Sigmoid colon (tissue), 7 donors: ENCODE data around the gene MAGI2. TPM values are rescaled to one million over a fixed set of nuclear protein-coding genes. Genes with fewer than 3 reads are reported as not detected.

Source experiments
- DNase-seq: peaks from one replicate; pipeline ENCODE4 v3.0.0-alpha.2; 2019
- H3K27ac ChIP-seq, 4 donors: fragments of 200-600 bp; sonication (generic); one replicate each; pipeline ENCODE4 v1.5.1; 2016 to 2019; ENCODE audit warnings: mild to moderate bottlenecking in 1 of 4
- H3K27me3 ChIP-seq, 3 donors: fragments of 200-600 bp; sonication (generic); one replicate each; pipeline ENCODE4 v1.5.1; 2019; ENCODE audit warnings: mild to moderate bottlenecking in 1 of 3
- H3K36me3 ChIP-seq, 4 donors: fragments of 200-600 bp; sonication (generic); one replicate each; pipeline ENCODE4 v1.5.1; 2016 to 2019
- H3K4me1 ChIP-seq, 4 donors: fragments of 200-600 bp; sonication (generic); one replicate each; pipeline ENCODE4 v1.5.1; 2017 to 2019
- H3K4me3 ChIP-seq, 4 donors: fragments of 200-600 bp; sonication (generic); one replicate each; pipeline ENCODE4 v1.5.1; 2017 to 2019; ENCODE audit warnings: mild to moderate bottlenecking in 2 of 4, moderate library complexity in 1 of 4
- H3K9me3 ChIP-seq, 4 donors: fragments of 200-600 bp in 3 of 4; sonication (generic) in 3 of 4; one replicate each; pipeline versions ENCODE4 v1.5.1 to v1.6.1; 2013 to 2019
- EP300 ChIP-seq, 4 donors: sonication (generic); formaldehyde crosslinking; IDR thresholded peaks; one replicate each; pipeline ENCODE4 v1.6.1; 2017; ENCODE audit warnings: antibody characterized with exemption in 4 of 4
- POLR2A ChIP-seq, 2 donors: fragments of 450-650 bp; IDR thresholded peaks; one replicate each; pipeline ENCODE4 v1.6.1; 2016; ENCODE audit warnings: antibody characterized with exemption in 2 of 2, mild to moderate bottlenecking in 2 of 2, moderate library complexity in 2 of 2
- POLR2AphosphoS5 ChIP-seq, 4 donors: sonication (generic); formaldehyde crosslinking; IDR thresholded peaks; one replicate each; pipeline ENCODE4 v1.6.1; 2017; ENCODE audit warnings: antibody characterized with exemption in 4 of 4
- WGBS, 2 donors: extraction: QIAGEN DNeasy Blood & Tissue Kit; methylation state at CpG; one replicate each; pipeline ENCODE4 v1.1.7; 2013; 5-methylcytosine and 5-hydroxymethylcytosine counted together
- intact Hi-C: fragments of 100-400 bp; cut with DNase I; formaldehyde crosslinking; loops from one replicate; pipeline ENCODE4 v1.15.1; 2023
- polyA plus RNA-seq, 3 donors: library from polyadenylated mRNA; stranded (reverse); fragments of 200-250 nt; gene quantifications; one replicate each; pipeline ENCODE4 v1.2.3, GENCODE V29; 2013
- total RNA-seq, 4 donors: library from RNA; depleted of rRNA; stranded (reverse); fragments of >200 nt; gene quantifications; one replicate each; pipeline ENCODE4 v1.1.0, GENCODE V29; 2016
- TF ChIP-seq, protein P1 (sequence below), 4 experiments: fragments of 450-650 bp in 3 of 4; fragments of 200-600 bp in 1 of 4; IDR thresholded peaks; one replicate each; pipeline ENCODE4 v1.5.1; 2016 to 2019; ENCODE audit warnings: antibody characterized with exemption in 4 of 4, mild to moderate bottlenecking in 3 of 4, moderate library complexity in 2 of 4
- donor health status: healthy with polysubstance abuse.
- donor health status: Bipolar disorder and iron deficiency.
- donor health status: healthy.

MAGI2 gene
- total and polyA plus RNA-seq, 7 donors = 0.69 to 26.9 (median 14.7) TPM

DNA sequence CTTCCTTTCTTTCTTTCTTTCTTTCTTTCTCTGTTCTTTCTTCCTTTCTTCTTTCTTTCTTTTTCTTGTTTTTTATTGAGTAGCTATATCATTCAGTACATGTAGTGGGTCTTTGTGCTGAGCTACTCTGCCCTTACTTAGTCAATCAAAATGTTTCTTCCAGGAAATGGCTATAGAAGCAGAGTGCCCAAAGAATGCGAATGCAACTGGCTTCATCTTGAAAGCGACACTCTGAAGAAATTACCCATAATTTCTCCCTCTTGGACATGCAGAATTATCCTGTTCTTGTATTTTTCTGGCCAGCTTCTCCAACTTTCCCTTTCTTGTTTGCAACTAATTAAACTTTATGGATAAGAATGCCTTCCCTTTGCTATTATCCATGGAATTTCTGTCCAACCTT lies 441.5 kb downstream of the MAGI2 start:
- H3K4me3 ChIP-seq = no peak overlapping the region
- H3K9me3 ChIP-seq = no peaks in the 10 kb centered on the region
- 91 to 93% methylated on average over 2 of the region's 2 CpGs for WGBS, 2 donors
- no peak for DNase-seq
- TF ChIP-seq POLR2AphosphoS5 (IDR thresholded peaks at IDR 0.05) (no peak), POLR2A (IDR thresholded peaks at IDR 0.05) (no peak), EP300 (IDR thresholded peaks at IDR 0.05) (no peak)
- TF ChIP-seq, protein P1, sequence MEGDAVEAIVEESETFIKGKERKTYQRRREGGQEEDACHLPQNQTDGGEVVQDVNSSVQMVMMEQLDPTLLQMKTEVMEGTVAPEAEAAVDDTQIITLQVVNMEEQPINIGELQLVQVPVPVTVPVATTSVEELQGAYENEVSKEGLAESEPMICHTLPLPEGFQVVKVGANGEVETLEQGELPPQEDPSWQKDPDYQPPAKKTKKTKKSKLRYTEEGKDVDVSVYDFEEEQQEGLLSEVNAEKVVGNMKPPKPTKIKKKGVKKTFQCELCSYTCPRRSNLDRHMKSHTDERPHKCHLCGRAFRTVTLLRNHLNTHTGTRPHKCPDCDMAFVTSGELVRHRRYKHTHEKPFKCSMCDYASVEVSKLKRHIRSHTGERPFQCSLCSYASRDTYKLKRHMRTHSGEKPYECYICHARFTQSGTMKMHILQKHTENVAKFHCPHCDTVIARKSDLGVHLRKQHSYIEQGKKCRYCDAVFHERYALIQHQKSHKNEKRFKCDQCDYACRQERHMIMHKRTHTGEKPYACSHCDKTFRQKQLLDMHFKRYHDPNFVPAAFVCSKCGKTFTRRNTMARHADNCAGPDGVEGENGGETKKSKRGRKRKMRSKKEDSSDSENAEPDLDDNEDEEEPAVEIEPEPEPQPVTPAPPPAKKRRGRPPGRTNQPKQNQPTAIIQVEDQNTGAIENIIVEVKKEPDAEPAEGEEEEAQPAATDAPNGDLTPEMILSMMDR (IDR thresholded peaks at IDR 0.05) = no peak
- H3K27ac ChIP-seq = no peak overlapping the region
- H3K27me3 ChIP-seq = no peaks in the 10 kb centered on the region
- H3K4me1 ChIP-seq = no peaks in the 10 kb centered on the region
- intact Hi-C loops = no loop called here
- H3K36me3 ChIP-seq = no peaks in the 10 kb centered on the region

DNA sequence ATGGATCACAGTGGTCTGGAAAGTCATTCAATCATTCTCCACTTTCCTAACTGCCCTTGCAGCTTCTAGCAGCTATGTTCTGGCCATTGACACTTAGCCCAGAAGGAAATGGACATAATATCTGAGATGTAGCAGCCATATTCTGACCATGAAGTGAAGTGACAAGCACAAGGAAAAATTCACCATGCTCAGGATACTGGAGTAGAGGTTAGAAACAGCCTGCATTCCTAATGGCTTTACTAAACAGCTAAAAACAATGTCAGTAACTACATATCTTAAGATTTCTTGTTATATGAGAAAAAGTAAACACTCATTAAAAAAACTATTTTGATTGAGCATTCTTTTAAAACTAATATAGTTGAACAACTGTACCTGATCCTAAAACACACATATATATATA lies 443.8 kb downstream of the MAGI2 start:
- Histone ChIP-seq H3K27me3 (no peaks in the 10 kb centered on the region), H3K27ac (no peak overlapping the region), H3K36me3 (no peaks in the 10 kb centered on the region), H3K9me3 (no peaks in the 10 kb centered on the region), H3K4me3 (no peak overlapping the region), H3K4me1 (no peaks in the 10 kb centered on the region)
- TF ChIP-seq, protein P1 (IDR thresholded peaks at IDR 0.05) = no peak
- TF ChIP-seq EP300 (IDR thresholded peaks at IDR 0.05) (no peak), POLR2AphosphoS5 (IDR thresholded peaks at IDR 0.05) (no peak), POLR2A (IDR thresholded peaks at IDR 0.05) (no peak)
- DNase-seq = no peak
- intact Hi-C loops = no loop called here

DNA sequence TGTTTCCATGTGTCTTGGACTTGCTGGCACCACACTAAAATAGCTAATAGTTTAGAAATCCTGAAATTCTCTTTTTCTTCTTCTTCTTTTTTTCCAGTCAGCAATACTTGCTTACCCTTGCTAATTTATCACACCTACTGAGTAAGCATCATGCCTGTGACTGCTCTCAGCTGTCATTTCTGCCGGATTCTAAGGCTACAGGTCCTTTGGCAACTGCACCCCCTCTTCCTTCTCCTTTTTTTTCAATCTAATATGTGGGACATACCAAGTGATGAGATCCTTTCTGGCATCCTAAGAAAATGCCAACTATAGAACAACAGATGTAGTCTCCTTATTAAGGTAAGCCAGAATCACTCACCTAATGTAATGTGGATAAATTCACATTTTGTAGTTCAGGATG lies 444.7 kb downstream of the MAGI2 start:
- DNase-seq = no peak
- Histone ChIP-seq H3K9me3 (no peaks in the 10 kb centered on the region), H3K4me3 (no peak overlapping the region), H3K36me3 (no peaks in the 10 kb centered on the region), H3K27ac (no peak overlapping the region), H3K4me1 (no peaks in the 10 kb centered on the region), H3K27me3 (no peaks in the 10 kb centered on the region)
- TF ChIP-seq POLR2AphosphoS5 (IDR thresholded peaks at IDR 0.05) (no peak), EP300 (IDR thresholded peaks at IDR 0.05) (no peak), POLR2A (IDR thresholded peaks at IDR 0.05) (no peak)
- TF ChIP-seq, protein P1 (IDR thresholded peaks at IDR 0.05) = no peak
- WGBS, 2 donors = 58 to 64% methylated on average over 1 of the region's 1 CpG
- intact Hi-C loops = no loop called here

DNA sequence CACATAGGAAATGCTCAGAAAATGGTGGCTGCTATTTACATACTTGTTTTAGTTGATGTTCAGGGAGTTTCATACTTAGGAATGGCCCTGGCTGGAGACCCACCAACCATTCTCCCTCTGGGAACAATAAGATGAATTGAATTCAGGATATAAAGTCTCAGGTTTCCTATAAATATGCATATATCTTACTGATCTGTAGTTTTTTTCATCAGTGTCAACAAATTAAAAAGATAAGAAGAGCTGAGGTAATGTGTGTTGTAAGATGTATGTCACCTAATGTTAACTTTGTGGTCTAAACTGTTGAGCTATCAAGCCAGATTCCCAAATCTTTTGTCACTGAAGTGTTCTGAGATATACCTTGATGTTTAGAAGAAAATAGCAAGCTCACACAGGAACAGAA lies 457.5 kb downstream of the MAGI2 start:
- Histone ChIP-seq H3K9me3 (no peaks in the 10 kb centered on the region), H3K27ac (no peak overlapping the region), H3K4me3 (no peak overlapping the region), H3K27me3 (no peaks in the 10 kb centered on the region), H3K4me1 (no peaks in the 10 kb centered on the region), H3K36me3 (no peaks in the 10 kb centered on the region)
- DNase-seq = no peak
- TF ChIP-seq EP300 (IDR thresholded peaks at IDR 0.05) (no peak), POLR2A (IDR thresholded peaks at IDR 0.05) (no peak), POLR2AphosphoS5 (IDR thresholded peaks at IDR 0.05) (no peak)
- TF ChIP-seq, protein P1 (IDR thresholded peaks at IDR 0.05) = no peak
- intact Hi-C loops = no loop called here

DNA sequence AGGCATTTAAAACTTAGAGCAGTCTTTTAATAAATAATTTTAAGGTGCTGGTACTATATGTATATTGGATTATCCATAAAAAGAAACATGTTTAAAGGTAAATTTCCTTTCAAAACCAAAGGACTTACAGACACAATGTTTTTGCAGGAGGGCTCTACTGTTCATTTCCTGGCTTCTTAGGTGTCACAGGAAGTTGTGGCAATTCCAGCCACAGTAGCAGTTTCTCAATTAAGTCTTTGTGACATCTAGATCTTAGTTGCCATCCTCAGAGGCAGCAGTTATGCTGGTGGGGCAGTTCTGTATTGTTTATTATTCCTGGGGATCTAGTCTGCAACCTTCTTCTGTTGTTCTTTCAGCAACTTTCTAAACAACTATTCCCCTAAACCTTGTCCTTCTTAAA lies 460.1 kb downstream of the MAGI2 start:
- Histone ChIP-seq H3K27ac (no peak overlapping the region), H3K4me1 (no peaks in the 10 kb centered on the region), H3K36me3 (no peaks in the 10 kb centered on the region), H3K27me3 (no peaks in the 10 kb centered on the region), H3K4me3 (no peak overlapping the region), H3K9me3 (no peaks in the 10 kb centered on the region)
- TF ChIP-seq POLR2AphosphoS5 (IDR thresholded peaks at IDR 0.05) (no peak), EP300 (IDR thresholded peaks at IDR 0.05) (no peak), POLR2A (IDR thresholded peaks at IDR 0.05) (no peak)
- TF ChIP-seq, protein P1 (IDR thresholded peaks at IDR 0.05) = no peak
- no peak for DNase-seq
- intact Hi-C loops = no loop called here
